Measurements from ENCODE around the gene ANKRD29.

GRCh38 chr18:23569299-23570063 lies 93.2 kb downstream of the ANKRD29 start:
- TF ChIP-seq, protein P1, sequence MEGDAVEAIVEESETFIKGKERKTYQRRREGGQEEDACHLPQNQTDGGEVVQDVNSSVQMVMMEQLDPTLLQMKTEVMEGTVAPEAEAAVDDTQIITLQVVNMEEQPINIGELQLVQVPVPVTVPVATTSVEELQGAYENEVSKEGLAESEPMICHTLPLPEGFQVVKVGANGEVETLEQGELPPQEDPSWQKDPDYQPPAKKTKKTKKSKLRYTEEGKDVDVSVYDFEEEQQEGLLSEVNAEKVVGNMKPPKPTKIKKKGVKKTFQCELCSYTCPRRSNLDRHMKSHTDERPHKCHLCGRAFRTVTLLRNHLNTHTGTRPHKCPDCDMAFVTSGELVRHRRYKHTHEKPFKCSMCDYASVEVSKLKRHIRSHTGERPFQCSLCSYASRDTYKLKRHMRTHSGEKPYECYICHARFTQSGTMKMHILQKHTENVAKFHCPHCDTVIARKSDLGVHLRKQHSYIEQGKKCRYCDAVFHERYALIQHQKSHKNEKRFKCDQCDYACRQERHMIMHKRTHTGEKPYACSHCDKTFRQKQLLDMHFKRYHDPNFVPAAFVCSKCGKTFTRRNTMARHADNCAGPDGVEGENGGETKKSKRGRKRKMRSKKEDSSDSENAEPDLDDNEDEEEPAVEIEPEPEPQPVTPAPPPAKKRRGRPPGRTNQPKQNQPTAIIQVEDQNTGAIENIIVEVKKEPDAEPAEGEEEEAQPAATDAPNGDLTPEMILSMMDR (IDR thresholded peaks at IDR 0.05; ENCODE audit: low read length): no peak
- no peak for TF ChIP-seq EZH2 (IDR thresholded peaks at IDR 0.05; ENCODE audit: borderline replicate concordance, low read length)

Data from OCI-LY1 (cell line).